ENCODE measurements around the gene MIOS.
"Not testable (repeated sequence)": the region's sequence is repeated elsewhere in the genome, so short reads cannot be mapped to it uniquely, and the experiment has no call there.

The MIOS gene

DNA sequence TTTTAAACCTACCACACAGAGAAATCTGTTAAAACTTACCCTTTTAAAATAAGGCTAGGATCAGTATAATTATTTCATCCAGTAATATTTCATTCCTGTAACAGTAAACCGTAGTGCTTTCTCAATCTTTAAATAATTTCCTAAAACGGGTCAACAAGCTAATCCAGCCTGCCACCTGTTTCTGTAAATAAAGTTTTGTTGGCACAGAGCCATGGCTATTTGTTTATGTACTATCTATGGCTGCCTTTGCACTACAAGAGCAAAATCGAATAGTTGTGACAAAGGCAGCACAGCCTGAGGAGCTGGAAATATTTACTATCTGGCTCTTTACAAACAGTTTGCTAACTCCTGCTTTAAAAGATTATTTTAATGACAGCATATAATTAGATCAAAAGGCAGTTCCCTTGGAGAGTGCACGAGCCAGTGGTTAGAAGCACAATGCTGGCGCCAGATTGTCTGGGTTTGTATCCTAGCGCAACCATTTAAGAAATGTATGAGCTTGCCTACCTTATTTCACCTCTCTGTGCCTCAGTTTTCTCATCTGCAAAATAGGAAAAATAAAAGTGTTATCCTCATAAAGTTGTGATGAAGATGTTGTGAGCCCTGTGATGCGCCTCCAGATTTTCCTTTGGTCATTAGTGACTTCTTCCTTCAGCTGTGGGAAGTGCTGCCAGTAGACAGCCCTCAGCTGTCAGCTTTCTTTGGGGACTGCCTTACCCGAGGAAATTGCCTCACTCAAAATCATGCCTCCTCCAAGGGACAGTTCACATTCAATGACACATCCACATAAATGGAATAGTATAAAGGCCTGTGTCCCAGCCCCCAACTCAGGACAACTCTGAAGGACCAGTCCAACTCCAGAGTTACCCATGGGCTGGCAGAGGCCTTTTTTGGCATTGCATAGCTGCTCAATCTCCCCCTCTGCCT lies 11.8 kb upstream of the MIOS start:
- peaks cover 0 to 11% of the 10 kb centered on the region in 2 donors for H3K36me3 ChIP-seq (ENCODE audit: control insufficient read depth in 1 of 2, insufficient read depth in 2 of 2, low read length in 2 of 2)
- no peaks in the 10 kb centered on the region for H3K4me1 ChIP-seq (ENCODE audit: control insufficient read depth in 1 of 2, insufficient read depth in 2 of 2, low read length in 2 of 2)
- peaks cover 0 to 4% of the 10 kb centered on the region in 2 donors for H3K9me3 ChIP-seq (ENCODE audit: control insufficient read depth in 1 of 2, low read length in 2 of 2)
- no peaks in the 10 kb centered on the region for H3K27me3 ChIP-seq (ENCODE audit: low read depth, low read length)
- no peak overlapping the region for H3K4me3 ChIP-seq (ENCODE audit: low read depth in 1 of 2, low read length in 2 of 2)
- H3K27ac ChIP-seq (ENCODE audit: low read length) = no peak overlapping the region

DNA sequence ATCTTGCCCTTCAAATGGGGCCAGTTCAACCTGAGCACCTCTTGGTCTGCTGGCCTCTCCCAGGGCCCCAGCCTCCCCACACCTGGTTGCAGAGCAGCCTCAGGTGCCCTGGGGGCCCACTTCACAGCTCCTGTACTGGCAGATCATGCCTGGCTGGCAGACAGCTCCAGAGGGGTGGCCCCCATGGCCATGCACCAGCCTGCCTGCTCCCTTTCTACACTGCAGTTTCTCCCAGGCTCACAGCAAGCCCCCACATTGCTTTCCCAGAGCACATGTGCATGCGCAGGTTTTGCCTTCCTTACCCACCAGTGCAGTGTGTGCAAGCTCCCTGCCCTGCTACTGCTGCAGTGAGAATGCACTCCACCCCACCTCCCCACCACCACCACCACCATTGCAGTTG lies 9.8 kb upstream of the MIOS start:
- Histone ChIP-seq H3K27ac (ENCODE audit: low read length) (no peak overlapping the region), H3K27me3 (ENCODE audit: low read depth, low read length) (no peaks in the 10 kb centered on the region), H3K4me1 (ENCODE audit: control insufficient read depth in 1 of 2, insufficient read depth in 2 of 2, low read length in 2 of 2) (no peaks in the 10 kb centered on the region), H3K9me3 (ENCODE audit: control insufficient read depth in 1 of 2, low read length in 2 of 2) (peaks cover 0 to 4% of the 10 kb centered on the region in 2 donors), H3K4me3 (ENCODE audit: low read depth in 1 of 2, low read length in 2 of 2) (no peak overlapping the region), H3K36me3 (ENCODE audit: control insufficient read depth in 1 of 2, insufficient read depth in 2 of 2, low read length in 2 of 2) (peaks cover 0 to 13% of the 10 kb centered on the region in 2 donors)

DNA sequence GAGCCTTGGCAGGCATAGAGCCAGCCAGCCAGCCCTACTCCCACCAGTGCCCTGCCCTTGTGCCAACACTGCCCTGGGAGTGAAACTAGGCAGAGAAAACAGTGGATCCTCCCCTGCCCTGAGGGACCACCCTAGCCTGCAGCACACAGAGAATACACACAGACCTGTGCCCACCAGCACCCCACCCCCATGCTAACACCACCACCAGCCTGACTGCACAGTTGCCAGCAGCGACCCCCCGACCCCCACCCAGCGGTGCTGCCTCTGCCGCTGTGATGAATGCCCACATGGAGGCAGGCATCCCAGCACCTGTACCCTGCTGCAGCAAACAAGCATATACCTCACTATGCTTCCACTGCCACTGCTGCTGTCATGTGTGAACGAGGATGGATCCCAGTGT lies 9.4 kb upstream of the MIOS start:
- peaks cover 0 to 12% of the 10 kb centered on the region in 2 donors for H3K36me3 ChIP-seq (ENCODE audit: control insufficient read depth in 1 of 2, insufficient read depth in 2 of 2, low read length in 2 of 2)
- no peaks in the 10 kb centered on the region for H3K27me3 ChIP-seq (ENCODE audit: low read depth, low read length)
- H3K4me1 ChIP-seq (ENCODE audit: control insufficient read depth in 1 of 2, insufficient read depth in 2 of 2, low read length in 2 of 2) = no peaks in the 10 kb centered on the region
- peaks cover 0 to 4% of the 10 kb centered on the region in 2 donors for H3K9me3 ChIP-seq (ENCODE audit: control insufficient read depth in 1 of 2, low read length in 2 of 2)
- no peak overlapping the region for H3K4me3 ChIP-seq (ENCODE audit: low read depth in 1 of 2, low read length in 2 of 2)
- no peak overlapping the region for H3K27ac ChIP-seq (ENCODE audit: low read length)

DNA sequence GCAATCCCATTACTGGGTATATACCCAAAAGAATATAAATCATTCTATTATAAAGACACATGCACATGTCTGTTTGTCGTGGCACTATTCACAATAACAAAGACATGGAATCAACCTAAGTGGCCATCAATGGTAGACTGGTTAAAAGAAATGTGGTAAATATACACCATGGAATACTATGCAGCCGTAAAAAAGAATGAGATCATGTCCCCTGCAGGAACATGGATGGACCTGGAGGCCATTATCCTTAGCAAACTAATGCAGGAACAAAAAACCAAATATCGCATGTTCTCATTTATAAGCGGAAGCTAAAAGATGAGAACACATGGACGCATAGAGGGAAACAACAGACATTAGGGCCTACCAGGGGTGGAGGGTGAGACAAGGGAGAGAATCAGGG lies 5.1 kb upstream of the MIOS start:
- H3K4me1 ChIP-seq (ENCODE audit: control insufficient read depth in 1 of 2, insufficient read depth in 2 of 2, low read length in 2 of 2); H3K27ac ChIP-seq (ENCODE audit: low read length); H3K4me3 ChIP-seq (ENCODE audit: low read depth in 1 of 2, low read length in 2 of 2); H3K27me3 ChIP-seq (ENCODE audit: low read depth, low read length); H3K9me3 ChIP-seq (ENCODE audit: control insufficient read depth in 1 of 2, low read length in 2 of 2): not testable (repeated sequence)
- peaks cover 0 to 12% of the 10 kb centered on the region in 2 donors for H3K36me3 ChIP-seq (ENCODE audit: control insufficient read depth in 1 of 2, insufficient read depth in 2 of 2, low read length in 2 of 2)

DNA sequence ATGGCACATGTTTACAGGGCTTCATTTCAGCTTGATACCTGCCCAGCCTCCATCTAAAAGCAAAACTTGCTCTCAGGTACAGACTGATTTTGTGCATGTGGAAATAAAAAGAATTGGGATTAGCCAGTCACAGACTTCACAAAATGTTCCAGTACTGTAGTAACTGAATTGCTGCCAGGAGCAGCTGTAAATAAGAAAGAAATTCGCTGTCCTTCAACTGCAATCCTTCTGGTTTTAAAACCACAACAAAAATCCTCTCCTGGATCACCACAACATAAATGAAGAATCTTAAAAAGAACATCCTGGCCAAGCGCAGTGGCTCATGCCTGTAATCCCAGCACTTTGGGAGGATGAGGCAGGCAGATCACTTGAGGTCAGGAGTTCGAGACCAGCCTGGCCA lies 3.9 kb upstream of the MIOS start:
- Histone ChIP-seq H3K36me3 (ENCODE audit: control insufficient read depth in 1 of 2, insufficient read depth in 2 of 2, low read length in 2 of 2) (peaks cover 0 to 12% of the 10 kb centered on the region in 2 donors), H3K27me3 (ENCODE audit: low read depth, low read length) (no peaks in the 10 kb centered on the region), H3K9me3 (ENCODE audit: control insufficient read depth in 1 of 2, low read length in 2 of 2) (peaks cover 0 to 1% of the 10 kb centered on the region in 2 donors), H3K4me3 (ENCODE audit: low read depth in 1 of 2, low read length in 2 of 2) (no peak overlapping the region), H3K27ac (ENCODE audit: low read length) (no peak overlapping the region), H3K4me1 (ENCODE audit: control insufficient read depth in 1 of 2, insufficient read depth in 2 of 2, low read length in 2 of 2) (peaks cover 0 to 4% of the 10 kb centered on the region in 2 donors)

DNA sequence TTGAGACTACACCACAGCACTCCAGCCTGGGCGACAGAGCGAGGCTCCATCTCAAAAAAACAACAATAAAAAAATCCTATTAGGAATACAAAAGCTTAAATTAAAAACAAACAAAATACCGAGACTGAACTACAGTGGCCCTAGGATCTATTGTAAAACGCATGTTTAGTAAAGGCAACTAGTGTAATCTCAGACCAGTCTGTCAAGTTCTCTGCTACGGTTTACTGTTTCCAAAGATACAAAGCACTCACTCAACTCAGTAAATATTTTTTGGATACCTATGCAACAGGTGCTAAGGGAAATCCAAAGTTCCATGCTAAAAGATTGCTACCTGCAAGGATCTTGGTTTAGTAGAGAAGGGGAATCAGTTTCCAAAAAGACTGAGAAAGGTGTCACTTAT lies 3.4 kb upstream of the MIOS start:
- peaks cover 0 to 9% of the 10 kb centered on the region in 2 donors for H3K4me1 ChIP-seq (ENCODE audit: control insufficient read depth in 1 of 2, insufficient read depth in 2 of 2, low read length in 2 of 2)
- H3K4me3 ChIP-seq (ENCODE audit: low read depth in 1 of 2, low read length in 2 of 2) = no peak overlapping the region
- no peak overlapping the region for H3K27ac ChIP-seq (ENCODE audit: low read length)
- peaks cover 0 to 12% of the 10 kb centered on the region in 2 donors for H3K36me3 ChIP-seq (ENCODE audit: control insufficient read depth in 1 of 2, insufficient read depth in 2 of 2, low read length in 2 of 2)
- no peaks in the 10 kb centered on the region for H3K27me3 ChIP-seq (ENCODE audit: low read depth, low read length)
- no peaks in the 10 kb centered on the region for H3K9me3 ChIP-seq (ENCODE audit: control insufficient read depth in 1 of 2, low read length in 2 of 2)

DNA sequence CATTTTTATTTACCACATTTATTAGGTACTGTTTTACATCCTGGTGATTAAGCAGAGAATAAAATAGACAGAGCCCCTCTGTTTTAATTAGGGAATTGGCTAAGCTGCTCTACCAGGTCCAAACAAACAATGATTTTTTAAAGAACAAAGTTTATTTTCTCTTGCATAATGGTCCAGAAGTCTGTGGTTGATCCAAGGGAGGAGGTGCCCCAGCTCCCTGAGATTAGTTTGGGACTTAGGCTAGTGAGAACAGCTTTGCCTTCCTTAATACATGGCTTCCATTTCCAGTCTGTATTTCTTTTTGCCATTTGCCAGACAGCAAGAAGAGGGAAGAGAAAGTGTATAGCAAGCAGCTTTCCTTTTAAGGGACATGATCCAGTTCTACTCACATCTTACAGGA lies 2.9 kb upstream of the MIOS start:
- H3K4me1 ChIP-seq (ENCODE audit: control insufficient read depth in 1 of 2, insufficient read depth in 2 of 2, low read length in 2 of 2) = peaks cover 0 to 15% of the 10 kb centered on the region in 2 donors
- no peak overlapping the region for H3K4me3 ChIP-seq (ENCODE audit: low read depth in 1 of 2, low read length in 2 of 2)
- H3K36me3 ChIP-seq (ENCODE audit: control insufficient read depth in 1 of 2, insufficient read depth in 2 of 2, low read length in 2 of 2) = peaks cover 0 to 9% of the 10 kb centered on the region in 2 donors
- no peaks in the 10 kb centered on the region for H3K27me3 ChIP-seq (ENCODE audit: low read depth, low read length)
- H3K9me3 ChIP-seq (ENCODE audit: control insufficient read depth in 1 of 2, low read length in 2 of 2) = no peaks in the 10 kb centered on the region
- no peak overlapping the region for H3K27ac ChIP-seq (ENCODE audit: low read length)

DNA sequence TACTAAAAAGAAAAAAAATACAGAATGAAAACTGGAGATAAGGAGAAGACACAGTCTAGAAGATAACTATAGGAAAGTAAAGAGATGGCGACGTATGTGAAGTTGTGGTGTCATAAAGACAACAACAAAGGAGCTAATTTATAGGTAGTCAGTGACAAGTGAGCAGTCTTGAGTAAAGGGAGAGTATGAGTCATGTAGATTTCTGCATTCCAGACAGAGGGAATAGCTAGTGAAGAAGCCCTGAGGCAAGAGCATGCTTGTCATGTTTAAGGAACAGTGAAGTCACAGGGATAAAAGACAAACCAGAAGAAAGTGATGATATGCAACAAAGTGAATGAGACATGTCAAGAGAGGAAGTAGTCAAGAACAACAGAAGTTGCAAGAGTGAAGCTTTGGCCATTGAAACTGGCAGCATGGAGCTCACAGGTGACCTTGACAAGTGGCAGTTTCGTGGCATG lies 2.3 kb upstream of the MIOS start:
- no peak overlapping the region for H3K27ac ChIP-seq (ENCODE audit: low read length)
- H3K4me3 ChIP-seq (ENCODE audit: low read depth in 1 of 2, low read length in 2 of 2) = no peak overlapping the region
- H3K4me1 ChIP-seq (ENCODE audit: control insufficient read depth in 1 of 2, insufficient read depth in 2 of 2, low read length in 2 of 2) = peaks cover 4 to 19% of the 10 kb centered on the region in 2 donors
- H3K9me3 ChIP-seq (ENCODE audit: control insufficient read depth in 1 of 2, low read length in 2 of 2) = no peaks in the 10 kb centered on the region
- H3K36me3 ChIP-seq (ENCODE audit: control insufficient read depth in 1 of 2, insufficient read depth in 2 of 2, low read length in 2 of 2) = peaks cover 0 to 5% of the 10 kb centered on the region in 2 donors
- no peaks in the 10 kb centered on the region for H3K27me3 ChIP-seq (ENCODE audit: low read depth, low read length)

DNA sequence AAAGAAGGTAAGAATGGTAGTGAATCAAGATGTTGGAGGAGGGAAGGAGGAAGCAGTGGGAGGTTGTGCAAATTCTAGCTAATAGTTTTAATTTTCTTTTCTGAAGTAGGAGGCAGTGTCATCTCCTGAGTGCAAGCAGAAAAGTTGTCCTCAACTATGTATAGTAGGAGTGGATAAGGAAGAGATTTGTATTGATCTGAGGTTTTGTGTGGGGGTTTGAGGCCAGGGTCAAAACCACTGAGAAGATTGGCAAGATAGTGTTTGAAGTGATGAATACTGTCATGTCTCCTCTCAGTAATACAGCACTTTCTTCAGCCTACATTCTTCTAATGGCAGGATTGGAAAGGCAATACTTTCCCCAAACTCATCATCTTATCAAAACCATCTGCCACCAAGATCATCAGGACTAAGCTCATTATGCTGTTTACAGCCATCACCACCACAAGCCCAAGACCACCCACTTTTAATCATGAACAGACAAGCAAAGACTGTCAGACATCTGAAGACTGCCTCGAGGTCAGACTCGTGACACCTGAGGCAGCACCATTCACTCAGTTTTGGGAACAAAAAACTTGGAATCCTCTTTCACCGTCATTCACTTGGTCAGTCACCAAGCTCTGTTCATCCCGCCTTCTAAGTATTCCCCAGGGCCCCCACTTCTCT lies 1.5 kb upstream of the MIOS start:
- Histone ChIP-seq H3K27ac (ENCODE audit: low read length) (no peak overlapping the region), H3K4me1 (ENCODE audit: control insufficient read depth in 1 of 2, insufficient read depth in 2 of 2, low read length in 2 of 2) (peaks cover 8 to 24% of the 10 kb centered on the region in 2 donors), H3K36me3 (ENCODE audit: control insufficient read depth in 1 of 2, insufficient read depth in 2 of 2, low read length in 2 of 2) (peaks cover 0 to 5% of the 10 kb centered on the region in 2 donors), H3K4me3 (ENCODE audit: low read depth in 1 of 2, low read length in 2 of 2) (no peak overlapping the region), H3K9me3 (ENCODE audit: control insufficient read depth in 1 of 2, low read length in 2 of 2) (no peaks in the 10 kb centered on the region), H3K27me3 (ENCODE audit: low read depth, low read length) (no peaks in the 10 kb centered on the region)

DNA sequence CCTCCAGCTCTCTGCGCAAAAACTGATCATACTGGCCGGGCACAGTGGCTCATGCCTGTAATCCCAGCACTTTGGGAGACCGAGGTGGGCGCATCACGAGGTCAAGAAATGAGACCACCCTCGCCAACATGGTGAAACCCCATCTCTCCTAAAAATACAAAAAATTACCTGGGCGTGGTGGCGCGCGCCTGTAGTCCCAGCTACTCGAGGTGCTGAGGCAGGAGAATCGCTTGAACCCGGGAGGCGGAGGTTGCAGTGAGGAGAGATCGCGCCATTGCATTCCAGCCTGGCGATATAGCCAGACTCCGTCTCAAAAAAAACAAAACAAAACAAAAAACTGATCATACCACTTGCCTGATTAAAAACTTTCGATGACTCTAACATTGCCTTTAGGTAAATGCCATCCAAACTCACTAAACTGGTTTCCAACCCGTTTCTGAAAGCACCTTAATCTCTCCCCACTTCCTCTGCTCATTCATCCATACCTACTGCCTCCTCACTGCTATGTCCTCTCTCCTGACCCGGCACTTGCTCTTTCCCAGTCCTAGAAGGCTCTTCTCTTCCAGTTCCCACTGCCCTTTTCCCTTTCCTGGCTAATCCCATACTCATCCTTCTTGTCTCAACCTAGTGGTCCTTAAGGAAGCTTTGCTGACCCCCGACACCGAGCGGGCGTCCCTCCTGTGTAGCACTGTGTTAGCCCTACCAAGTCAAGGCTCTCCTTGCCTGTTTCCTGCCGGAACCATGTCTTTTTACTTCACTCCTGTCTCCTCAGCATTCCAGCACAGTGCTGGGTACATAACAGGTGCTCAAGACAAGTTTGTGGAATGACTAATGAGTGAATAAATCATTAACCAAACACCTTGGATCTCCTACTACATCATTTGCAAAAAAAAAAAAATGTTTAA lies 686 bp upstream of the MIOS start:
- peak overlapping the region; percentile 61 for H3K27ac ChIP-seq (ENCODE audit: low read length)
- peaks cover 8 to 24% of the 10 kb centered on the region in 2 donors for H3K4me1 ChIP-seq (ENCODE audit: control insufficient read depth in 1 of 2, insufficient read depth in 2 of 2, low read length in 2 of 2)
- no peaks in the 10 kb centered on the region for H3K27me3 ChIP-seq (ENCODE audit: low read depth, low read length)
- H3K4me3 ChIP-seq (ENCODE audit: low read depth in 1 of 2, low read length in 2 of 2) = peak overlapping the region; percentile 52 to 81
- H3K36me3 ChIP-seq (ENCODE audit: control insufficient read depth in 1 of 2, insufficient read depth in 2 of 2, low read length in 2 of 2) = peaks cover 0 to 5% of the 10 kb centered on the region in 2 donors
- no peaks in the 10 kb centered on the region for H3K9me3 ChIP-seq (ENCODE audit: control insufficient read depth in 1 of 2, low read length in 2 of 2)
